ENCODE results near the gene VCP.

Gene VCP

GRCh38 chr9:35104586-35104985 is 32.2 kb upstream of the VCP start:
- H3K4me1 ChIP-seq (ENCODE audit: insufficient read depth, low read length, severe bottlenecking): peaks cover 19% of the 10 kb centered on the region
- H3K9me3 ChIP-seq (ENCODE audit: low read length): no peaks in the 10 kb centered on the region
- peaks cover 21% of the 10 kb centered on the region for H3K36me3 ChIP-seq (ENCODE audit: insufficient read depth, low read length)
- H3K4me2 ChIP-seq (ENCODE audit: low read length): no peak overlapping the region
- H3K9ac ChIP-seq (ENCODE audit: low read length): no peak overlapping the region
- no peaks in the 10 kb centered on the region for H4K20me1 ChIP-seq (ENCODE audit: insufficient read depth, low read length)
- H3K27me3 ChIP-seq (ENCODE audit: insufficient read depth, low read length): no peaks in the 10 kb centered on the region
- H3K79me2 ChIP-seq (ENCODE audit: insufficient read depth, low read length): peaks cover 8% of the 10 kb centered on the region
- H3F3A ChIP-seq (ENCODE audit: insufficient read depth, low read length): no peaks in the 10 kb centered on the region
- no peak overlapping the region for H2AFZ ChIP-seq (ENCODE audit: low read length)
- H3K4me3 ChIP-seq (ENCODE audit: low read depth, low read length, poor library complexity, severe bottlenecking): no peak overlapping the region
- TF ChIP-seq EZH2 (IDR thresholded peaks at IDR 0.05; ENCODE audit: borderline replicate concordance, low read length): no peak
- TF ChIP-seq, protein P1, sequence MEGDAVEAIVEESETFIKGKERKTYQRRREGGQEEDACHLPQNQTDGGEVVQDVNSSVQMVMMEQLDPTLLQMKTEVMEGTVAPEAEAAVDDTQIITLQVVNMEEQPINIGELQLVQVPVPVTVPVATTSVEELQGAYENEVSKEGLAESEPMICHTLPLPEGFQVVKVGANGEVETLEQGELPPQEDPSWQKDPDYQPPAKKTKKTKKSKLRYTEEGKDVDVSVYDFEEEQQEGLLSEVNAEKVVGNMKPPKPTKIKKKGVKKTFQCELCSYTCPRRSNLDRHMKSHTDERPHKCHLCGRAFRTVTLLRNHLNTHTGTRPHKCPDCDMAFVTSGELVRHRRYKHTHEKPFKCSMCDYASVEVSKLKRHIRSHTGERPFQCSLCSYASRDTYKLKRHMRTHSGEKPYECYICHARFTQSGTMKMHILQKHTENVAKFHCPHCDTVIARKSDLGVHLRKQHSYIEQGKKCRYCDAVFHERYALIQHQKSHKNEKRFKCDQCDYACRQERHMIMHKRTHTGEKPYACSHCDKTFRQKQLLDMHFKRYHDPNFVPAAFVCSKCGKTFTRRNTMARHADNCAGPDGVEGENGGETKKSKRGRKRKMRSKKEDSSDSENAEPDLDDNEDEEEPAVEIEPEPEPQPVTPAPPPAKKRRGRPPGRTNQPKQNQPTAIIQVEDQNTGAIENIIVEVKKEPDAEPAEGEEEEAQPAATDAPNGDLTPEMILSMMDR (IDR thresholded peaks at IDR 0.05; ENCODE audit: low read length): no peak
- no peaks in the 10 kb centered on the region for H3K9me2 ChIP-seq (ENCODE audit: low read depth, low read length)
- H3K27ac ChIP-seq (ENCODE audit: low read depth, low read length, poor library complexity, severe bottlenecking): no peak overlapping the region

GRCh38 chr9:35103660-35104191 is 31.3 kb upstream of the VCP start:
- Histone ChIP-seq H3K4me1 (ENCODE audit: insufficient read depth, low read length, severe bottlenecking) (peaks cover 19% of the 10 kb centered on the region), H3K36me3 (ENCODE audit: insufficient read depth, low read length) (peaks cover 26% of the 10 kb centered on the region), H3K27ac (ENCODE audit: low read depth, low read length, poor library complexity, severe bottlenecking) (peak overlapping the region; percentile 10), H3K4me3 (ENCODE audit: low read depth, low read length, poor library complexity, severe bottlenecking) (peak overlapping the region; percentile 98), H3F3A (ENCODE audit: insufficient read depth, low read length) (no peaks in the 10 kb centered on the region), H3K4me2 (ENCODE audit: low read length) (peak overlapping the region; percentile 98), H3K9me3 (ENCODE audit: low read length) (no peaks in the 10 kb centered on the region), H3K27me3 (ENCODE audit: insufficient read depth, low read length) (no peaks in the 10 kb centered on the region), H2AFZ (ENCODE audit: low read length) (no peak overlapping the region), H3K79me2 (ENCODE audit: insufficient read depth, low read length) (peaks cover 8% of the 10 kb centered on the region), H4K20me1 (ENCODE audit: insufficient read depth, low read length) (no peaks in the 10 kb centered on the region), H3K9me2 (ENCODE audit: low read depth, low read length) (no peaks in the 10 kb centered on the region), H3K9ac (ENCODE audit: low read length) (peak overlapping the region; percentile 99)
- TF ChIP-seq, protein P1 (IDR thresholded peaks at IDR 0.05; ENCODE audit: low read length): no peak

DNA sequence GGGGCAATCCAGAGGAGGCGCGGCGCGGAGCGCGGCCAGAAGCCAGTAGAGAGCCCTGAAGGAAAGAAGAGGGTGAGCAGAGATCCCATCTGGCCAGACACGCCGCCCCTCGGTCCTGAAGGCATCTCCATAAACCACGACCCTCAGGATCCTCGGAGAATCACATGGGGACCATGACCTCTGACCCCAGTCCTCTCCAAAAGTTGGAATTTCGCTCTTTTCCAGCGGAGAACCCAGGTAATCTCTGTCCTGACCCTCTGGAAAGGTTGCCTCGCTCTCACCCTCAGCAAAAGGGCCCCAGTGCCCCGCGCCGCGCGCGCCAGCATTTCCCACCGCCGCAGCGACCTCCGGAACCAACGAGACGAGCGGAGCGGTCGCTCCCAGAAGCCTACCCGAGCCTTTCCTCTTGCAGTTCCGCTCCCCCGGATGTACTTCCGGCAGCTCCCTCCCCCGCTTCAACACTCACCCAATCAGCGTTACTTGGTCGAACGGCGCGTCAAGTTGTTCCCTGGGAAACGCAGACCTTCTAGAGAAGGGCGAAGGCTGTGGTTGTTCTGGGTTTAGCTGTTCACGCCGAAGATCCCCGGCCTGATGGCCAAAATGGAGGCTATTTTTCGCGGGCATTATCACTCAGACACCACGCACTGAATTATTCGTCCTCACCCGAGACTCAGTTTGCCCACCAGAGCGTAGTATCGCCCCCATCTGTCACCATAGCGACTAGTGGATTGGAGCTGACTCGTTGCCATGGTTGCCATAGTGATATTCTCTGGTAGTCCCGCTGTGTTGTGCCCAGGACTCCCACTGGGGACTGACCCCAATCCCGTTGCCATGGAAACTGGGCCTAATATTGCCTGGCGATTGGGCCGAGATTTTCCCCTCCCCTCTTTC is 30.6 kb upstream of the VCP start, which contains the start of gene STOML2:
Gene STOML2, minus strand, starts transcription at position 363 of the 891 bp plus-strand sequence. Its CDS starts 37 bp downstream, at position 326.
- Histone ChIP-seq H3K9me3 (ENCODE audit: low read length) (no peaks in the 10 kb centered on the region), H3K4me2 (ENCODE audit: low read length) (peak within 1 kb of the TSS; percentile 98), H3K27ac (ENCODE audit: low read depth, low read length, poor library complexity, severe bottlenecking) (peak within 1 kb of the TSS; percentile 60)

More for the DNA sequence above, 30.6 kb upstream of the VCP start, which contains the start of gene STOML2:
- H3K9ac ChIP-seq (ENCODE audit: low read length): peak within 1 kb of the TSS; percentile 99
- TF ChIP-seq, protein P1 (IDR thresholded peaks at IDR 0.05; ENCODE audit: low read length): no peak
- no peak for TF ChIP-seq EZH2 (IDR thresholded peaks at IDR 0.05; ENCODE audit: borderline replicate concordance, low read length)
- no peaks in the 10 kb centered on the region for H3K27me3 ChIP-seq (ENCODE audit: insufficient read depth, low read length)
- peaks cover 8% of the 10 kb centered on the region for H3K79me2 ChIP-seq (ENCODE audit: insufficient read depth, low read length)
- no peaks in the 10 kb centered on the region for H4K20me1 ChIP-seq (ENCODE audit: insufficient read depth, low read length)
- no peaks in the 10 kb centered on the region for H3K9me2 ChIP-seq (ENCODE audit: low read depth, low read length)
- H2AFZ ChIP-seq (ENCODE audit: low read length): no peak within 1 kb of the TSS
- H3K36me3 ChIP-seq (ENCODE audit: insufficient read depth, low read length): peaks cover 26% of the 10 kb centered on the region
- peaks cover 19% of the 10 kb centered on the region for H3K4me1 ChIP-seq (ENCODE audit: insufficient read depth, low read length, severe bottlenecking)
- H3F3A ChIP-seq (ENCODE audit: insufficient read depth, low read length): no peaks in the 10 kb centered on the region
- H3K4me3 ChIP-seq (ENCODE audit: low read depth, low read length, poor library complexity, severe bottlenecking): peak within 1 kb of the TSS; percentile 98
